NOMO-1 (cell line): ENCODE measurements around the gene SCNM1.
"Not testable (repeated sequence)": the region's sequence is repeated elsewhere in the genome, so short reads cannot be mapped to it uniquely, and the experiment has no call there.

Experiments
- DNase-seq, 2 experiments: peaks; one replicate each; lab custom pipeline; 2025; ENCODE audit not compliant: unreplicated experiment in 2 of 2; lab: John Stamatoyannopoulos, UW

The SCNM1 gene

DNA sequence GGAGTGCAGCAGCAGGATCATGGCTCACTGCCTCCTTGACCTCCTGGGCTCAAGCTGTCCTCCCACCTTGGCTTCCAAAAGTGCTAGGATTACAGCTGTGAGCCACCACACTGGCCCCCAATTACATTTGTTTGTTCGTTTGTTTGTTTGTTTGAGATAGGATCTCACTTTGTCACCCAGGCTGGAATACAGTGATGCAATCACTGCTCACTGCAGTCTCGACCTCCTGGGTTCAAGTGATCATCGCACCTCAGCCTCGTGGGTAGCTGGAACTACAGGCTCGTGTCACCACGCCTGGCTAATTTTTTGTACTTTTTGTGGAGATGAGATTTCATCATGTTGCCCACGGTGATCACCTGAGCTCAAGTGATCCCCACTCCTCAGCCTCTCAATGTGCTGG is 26.1 kb downstream of the SCNM1 start:
- DNase-seq, result no peak

DNA sequence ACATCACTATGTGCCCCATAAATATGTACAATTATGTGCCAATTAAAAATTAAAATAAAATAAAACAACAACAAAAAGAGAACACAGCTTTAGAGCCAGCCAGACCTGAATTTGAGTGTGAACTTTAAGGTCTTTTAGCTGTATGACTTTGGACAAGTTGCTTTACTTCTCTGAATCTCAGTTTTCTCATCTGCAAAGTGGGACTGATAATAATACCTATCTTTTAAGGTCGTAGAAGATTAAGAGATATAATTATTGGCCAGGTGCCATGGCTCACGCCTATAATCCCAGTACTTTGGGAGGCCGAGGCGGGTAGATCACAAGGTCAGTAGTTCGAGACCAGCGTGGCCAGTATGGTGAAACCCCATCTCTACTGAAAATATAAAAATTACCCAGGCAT is 27.4 kb downstream of the SCNM1 start:
- no peak for DNase-seq

DNA sequence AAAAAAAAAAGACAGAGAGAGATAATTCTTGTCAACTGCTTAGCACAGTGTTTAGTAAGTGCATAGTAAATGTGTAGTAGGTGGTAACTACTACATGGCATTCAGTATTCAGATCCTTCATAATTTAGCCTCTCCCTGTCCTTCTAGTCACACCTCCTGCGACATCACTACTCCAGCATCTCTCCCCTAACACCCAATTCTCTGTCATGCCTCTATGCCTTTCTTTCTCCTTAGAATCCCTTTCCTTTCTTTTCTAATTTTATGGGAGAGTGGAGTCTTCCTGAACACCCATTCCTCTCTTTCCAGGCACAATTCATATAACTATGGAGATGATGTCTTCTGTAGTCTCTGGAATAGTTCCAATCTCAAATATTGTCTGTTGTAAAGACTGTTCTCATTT is 27.9 kb downstream of the SCNM1 start:
- no peak for DNase-seq

DNA sequence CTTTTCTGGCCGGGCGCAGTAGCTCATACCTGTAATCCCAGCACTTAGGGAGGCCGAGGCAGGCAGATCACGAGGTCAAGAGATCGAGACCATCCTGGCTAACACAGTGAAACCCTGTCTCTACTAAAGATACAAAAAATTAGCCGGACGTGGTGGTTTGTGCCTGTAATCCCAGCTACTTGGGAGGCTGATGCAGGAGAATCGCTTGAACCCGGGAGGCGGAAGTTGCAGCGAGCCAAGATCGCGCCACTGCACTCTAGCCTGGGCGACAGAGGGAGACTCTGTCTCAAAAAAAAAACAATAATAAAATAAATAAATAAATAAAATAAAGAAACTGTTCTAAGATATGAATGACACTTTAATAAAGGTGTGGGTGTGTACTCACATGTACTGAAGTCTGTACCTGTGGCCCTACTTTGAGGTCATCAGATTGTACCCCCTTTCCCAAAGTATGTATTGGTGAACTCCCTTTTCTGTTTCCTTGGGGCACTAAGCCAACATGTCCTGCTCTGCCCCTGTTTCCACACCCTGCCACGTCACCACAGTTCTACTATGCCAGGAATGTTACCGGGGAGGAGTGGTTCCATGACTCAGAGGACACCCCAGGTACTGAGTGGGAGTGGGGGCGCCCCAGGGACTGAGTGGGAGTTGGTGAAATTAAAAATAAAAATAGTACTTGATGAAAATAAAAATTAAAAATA is 29.1 kb downstream of the SCNM1 start:
- not testable (repeated sequence) for DNase-seq

DNA sequence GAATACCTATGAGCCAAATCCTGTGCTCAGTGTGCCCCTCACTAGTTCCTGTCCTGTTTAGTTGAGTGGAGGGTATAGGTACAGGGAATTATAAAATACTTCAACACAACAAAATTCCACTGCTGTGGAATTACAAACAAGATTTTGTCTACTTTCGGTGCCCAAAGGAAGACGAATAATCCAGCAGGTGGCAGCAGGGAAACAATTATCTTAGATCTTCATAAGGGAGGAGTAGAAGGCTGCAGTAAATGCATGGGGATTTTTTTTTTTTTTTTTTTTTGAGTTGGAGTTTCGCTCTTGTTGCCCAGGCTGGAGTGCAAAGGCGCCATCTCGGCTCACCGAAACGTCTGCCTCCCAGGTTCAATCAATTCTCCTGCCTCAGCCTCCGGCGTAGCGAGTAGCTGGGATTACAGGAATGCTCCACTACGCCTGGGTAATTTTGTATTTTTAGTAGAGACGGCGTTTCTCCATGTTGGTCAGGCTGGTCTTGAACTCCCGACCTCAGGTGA is 30.4 kb downstream of the SCNM1 start:
- DNase-seq, result peak; percentile 48 to 83

DNA sequence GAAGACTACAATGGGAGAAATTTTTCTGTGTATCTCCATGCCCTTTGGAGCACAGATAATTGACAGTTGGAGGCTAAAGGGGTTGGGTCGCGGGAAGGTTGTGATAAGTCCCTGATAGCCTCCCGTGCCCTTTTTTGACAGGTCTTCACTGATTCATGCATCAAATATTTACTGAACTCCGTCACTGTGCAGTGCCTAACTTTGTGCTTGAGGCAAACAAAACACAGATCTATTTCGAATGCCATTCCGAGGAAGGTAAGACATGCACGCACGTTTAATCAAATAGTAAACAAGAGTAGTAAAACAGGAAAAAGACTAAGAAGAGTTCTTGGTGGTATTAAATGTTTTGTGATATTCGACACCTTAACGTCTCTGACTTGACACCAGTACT is 31.9 kb downstream of the SCNM1 start:
- no peak for DNase-seq

DNA sequence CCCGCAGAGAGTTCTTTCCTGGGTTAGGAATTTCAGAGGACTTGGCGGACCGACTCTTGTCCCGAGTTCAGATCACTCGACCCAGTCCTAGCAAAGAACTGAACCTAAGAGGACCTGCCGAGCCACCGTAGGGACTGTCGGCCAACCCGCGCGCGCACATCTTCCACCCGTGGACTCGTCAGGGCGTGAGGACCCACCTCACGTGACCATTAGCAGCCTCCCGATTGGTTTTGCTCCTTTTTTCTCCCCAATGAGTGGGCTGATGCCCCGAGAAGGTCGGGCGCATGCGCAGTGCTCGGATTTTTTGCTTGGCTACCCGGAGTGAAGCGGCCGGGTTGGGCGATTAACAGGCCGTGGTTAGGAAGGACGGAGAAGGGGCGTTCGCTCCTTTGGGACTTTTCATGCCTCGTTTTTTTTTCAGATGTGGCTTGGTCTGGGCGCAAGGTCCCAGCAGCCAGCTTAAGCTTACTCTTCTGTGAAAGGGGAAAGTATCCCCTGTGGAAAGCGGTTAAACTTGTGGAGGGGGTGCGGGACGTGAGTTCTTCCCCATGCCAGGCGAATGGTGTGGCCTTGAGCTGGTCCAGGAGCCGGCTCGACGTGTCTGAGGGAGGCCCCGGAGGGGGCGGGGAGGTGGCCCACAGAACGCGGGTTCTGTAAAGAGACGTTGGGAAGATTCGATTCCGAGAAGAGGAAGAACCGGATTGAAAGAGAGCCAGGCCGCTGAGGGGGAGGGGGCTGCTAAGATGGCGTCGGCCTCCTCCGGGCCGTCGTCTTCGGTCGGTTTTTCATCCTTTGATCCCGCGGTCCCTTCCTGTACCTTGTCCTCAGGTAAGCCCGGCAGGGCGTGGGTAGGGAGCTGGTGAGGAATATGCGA is 32.5 kb downstream of the SCNM1 start, which contains the start of gene PIP5K1A:
PIP5K1A (plus strand) TSS at position 299 of the 874 bp plus-strand sequence; CDS start at position 744, 445 bp downstream.
- DNase-seq, result peak; percentile 99

DNA sequence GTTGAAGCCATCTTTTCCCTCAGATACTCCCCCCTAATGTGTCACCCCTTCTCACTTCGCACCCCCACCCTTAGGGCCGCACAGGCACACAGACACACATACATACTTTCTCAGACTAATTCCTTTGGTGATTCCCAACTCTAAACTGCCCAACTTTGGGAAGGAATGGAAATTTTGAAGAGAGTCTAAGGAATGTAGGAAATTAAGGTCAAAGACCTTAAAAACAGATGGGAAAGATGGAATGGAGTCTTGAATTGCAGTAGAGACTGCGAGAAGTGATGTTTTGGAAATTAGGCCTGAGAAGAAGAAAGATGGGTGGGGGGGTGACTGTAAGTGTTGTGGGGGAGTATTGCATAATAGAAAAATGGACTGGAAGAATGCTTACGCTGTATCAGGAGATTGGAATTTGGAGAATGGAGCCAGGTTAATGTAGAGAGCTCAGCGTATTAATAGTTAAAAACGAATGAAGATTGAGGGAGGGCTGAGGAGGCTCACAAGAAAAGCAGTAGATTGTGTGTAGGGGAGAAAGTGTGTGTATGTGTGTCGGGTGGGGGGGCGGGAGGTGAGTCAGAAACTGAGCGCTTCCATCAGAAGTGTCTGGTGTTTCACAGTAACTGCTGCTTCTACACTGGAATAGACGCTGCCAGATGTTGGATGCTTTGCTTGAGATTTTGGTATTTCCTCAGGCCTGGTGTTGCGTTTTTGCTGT is 34.1 kb downstream of the SCNM1 start:
- DNase-seq, result no peak

DNA sequence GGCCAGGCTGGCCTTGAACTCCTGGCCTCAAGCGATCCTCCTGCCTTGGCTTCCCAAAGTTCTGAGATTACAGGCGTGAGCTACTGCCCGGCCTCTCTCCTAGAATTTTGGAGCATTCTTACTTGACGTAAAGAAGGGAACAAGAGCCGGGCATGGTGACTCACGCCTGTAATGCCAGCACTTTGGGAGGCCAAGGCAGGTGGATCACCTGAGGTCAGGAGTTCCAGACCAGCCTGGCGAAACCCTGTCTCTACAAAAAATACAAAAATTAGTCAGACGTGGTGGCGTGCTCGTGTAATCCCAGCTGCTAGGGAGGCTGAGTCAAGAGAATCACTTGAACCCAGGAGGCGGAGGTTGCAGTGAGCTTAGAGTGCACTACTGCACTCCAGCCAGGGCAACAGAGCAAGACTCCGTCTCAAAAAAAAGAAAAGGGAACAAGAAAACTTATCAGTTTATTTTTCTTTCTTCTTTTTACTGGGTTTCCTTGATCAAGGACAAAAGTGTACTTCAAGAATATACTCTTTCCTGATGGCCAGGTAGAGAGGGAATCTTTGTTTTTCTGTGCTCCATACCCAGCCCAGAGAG is 39.5 kb downstream of the SCNM1 start:
- DNase-seq, result not testable (repeated sequence)

DNA sequence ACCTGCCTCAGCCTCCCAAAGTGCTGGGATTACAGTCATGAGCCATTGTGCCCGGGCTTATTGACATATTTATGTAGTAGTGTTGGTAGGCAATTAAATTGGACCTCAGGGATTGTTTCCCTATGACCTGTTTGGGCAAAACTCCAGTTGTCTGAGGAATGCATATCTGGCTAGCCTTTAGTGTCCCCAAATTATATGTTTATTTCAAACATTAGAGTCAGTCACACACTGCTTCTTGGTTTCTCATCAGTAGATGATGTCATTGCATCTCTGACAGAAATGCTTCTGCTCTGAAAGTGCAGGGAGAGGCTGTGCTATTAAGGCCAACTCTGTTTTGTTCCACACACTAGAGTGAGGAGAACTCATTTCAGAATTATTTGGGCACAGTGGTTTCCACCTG is 44.9 kb downstream of the SCNM1 start:
- DNase-seq, result no peak

DNA sequence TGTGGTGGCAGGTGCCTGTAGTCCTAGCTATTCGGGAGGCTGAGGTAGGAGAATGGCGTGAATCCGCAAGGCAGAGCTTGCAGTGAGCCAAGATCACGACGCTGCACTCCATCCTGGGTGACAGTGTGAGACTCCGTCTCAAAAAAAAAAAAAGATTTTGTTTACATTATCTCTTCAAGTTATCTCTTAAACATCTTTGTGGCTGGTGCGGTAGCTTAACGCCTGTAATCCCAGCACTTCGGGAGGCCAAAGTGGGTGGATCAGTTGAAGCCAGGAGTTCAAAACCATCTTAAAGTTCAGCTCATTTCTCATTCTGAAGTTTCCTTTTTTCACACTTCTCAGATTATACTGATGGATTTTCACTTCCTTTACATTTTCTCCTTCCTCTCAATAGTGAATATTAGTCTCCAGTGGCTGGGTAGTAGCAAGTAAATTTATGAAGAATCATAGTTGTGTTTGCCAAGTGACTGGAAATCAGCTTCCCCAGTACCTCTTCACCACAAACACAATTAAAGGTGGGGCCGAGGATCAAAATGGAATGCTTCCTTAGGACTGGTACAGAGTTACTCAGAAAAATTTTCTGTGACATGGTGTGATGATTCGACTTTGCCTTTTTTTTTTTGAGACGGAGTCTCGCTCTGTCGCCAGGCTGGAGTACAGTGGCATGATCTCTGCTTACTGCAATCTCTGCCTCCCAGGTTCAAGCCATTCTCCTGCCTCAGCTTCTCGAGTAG is 46.2 kb downstream of the SCNM1 start:
- no peak for DNase-seq

DNA sequence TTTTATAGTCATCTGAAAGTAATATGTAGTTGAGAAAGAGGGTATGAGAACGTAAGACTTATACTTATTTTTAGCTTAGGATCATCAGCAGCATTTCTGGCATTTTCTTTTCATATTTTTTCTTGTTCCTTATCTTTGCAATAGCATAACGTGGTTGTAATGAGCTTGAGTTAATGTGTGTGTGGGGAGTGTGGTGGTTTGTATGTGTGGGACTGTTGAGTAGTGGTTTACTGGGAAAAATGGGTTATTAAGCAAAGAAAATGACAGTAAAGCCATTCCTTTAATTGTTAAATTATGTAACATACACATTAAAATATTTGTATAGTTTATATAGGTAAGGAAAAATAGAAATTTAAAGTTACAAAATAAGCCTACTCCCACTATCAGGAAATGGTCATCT is 47.6 kb downstream of the SCNM1 start:
- no peak for DNase-seq
